ENCODE measurements around the gene TCEAL5.
"Not testable (repeated sequence)": the region's sequence is repeated elsewhere in the genome, so short reads cannot be mapped to it uniquely, and the experiment has no call there.

Gene TCEAL5

DNA sequence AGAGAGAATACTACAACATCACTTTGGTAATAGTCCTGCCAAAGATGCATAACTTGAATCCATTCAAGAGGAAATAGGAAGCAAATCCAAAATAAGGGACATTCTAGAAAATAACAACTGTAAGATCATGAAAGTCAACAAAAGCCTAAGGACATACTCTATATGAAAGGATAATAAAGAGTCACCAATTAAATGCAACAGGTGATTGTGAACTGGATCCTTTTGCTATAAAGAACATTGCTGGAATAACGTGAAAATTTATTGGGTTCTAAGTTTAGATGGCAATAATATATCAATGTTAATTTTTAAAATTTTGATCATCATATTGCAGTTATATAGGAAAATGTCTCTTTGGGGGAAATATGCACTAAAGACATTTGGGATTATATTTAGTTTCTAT is 41.7 kb downstream of the TCEAL5 start:
- no peak for DNase-seq (ENCODE audit: low read depth)
- TF ChIP-seq CTCF (IDR thresholded peaks at IDR 0.05; ENCODE audit: control insufficient read depth, extremely low read depth, insufficient read depth) = no peak
- no peak overlapping the region for H3K4me3 ChIP-seq (ENCODE audit: low read depth, low read length)

DNA sequence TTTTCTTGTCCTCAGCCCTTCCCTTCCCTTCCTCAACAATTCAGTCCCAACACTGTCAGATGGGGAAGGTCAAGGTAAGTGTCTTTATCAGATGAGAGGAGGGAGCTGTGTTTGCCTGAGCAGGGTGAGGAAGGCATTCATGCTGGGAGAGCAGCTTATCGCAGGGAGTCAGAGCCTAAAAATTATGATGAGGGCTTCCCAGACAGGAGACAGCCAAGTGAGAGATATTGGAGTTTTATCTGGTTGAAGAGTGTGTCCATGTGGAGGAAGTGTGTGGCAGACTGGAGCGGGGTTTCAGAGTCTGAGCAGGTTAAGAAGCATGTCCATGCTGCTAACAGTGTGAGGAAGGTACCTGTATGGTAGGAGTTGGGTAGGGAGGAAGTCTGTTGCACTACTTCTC is 43.3 kb downstream of the TCEAL5 start:
- no peak for DNase-seq (ENCODE audit: low read depth)
- TF ChIP-seq CTCF (IDR thresholded peaks at IDR 0.05; ENCODE audit: control insufficient read depth, extremely low read depth, insufficient read depth) = no peak
- no peak overlapping the region for H3K4me3 ChIP-seq (ENCODE audit: low read depth, low read length)

- DNase-seq (ENCODE audit: low read depth); H3K4me3 ChIP-seq (ENCODE audit: low read depth, low read length): not testable (repeated sequence)
Observed at GRCh38 chrX:103225918-103226317, 50.6 kb downstream of the TCEAL5 start.
